OCI-LY7 (cell line): ENCODE data around the gene MYNN. TPM values are rescaled to one million over a fixed set of nuclear protein-coding genes. Genes with fewer than 3 reads are reported as not detected.

Experiments used
- BruUV-seq: library from RNA; stranded (reverse); fragments of 400-500 nt; replicated peaks from 2 replicates; lab custom pipeline; 2021; lab: Mats Ljungman, UMichigan
- CTCF ChIA-PET: fragments of 300-600 bp; sonication (Branson Sonifier 250); formaldehyde crosslinking; loops from one replicate; lab custom pipeline; 2022; ENCODE audit warnings: antibody characterized with exemption; ENCODE audit not compliant: unreplicated experiment; lab: Charles Lee
- POLR2A ChIA-PET: fragments of 300-600 bp; sonication (Branson Sonifier 250); formaldehyde crosslinking; loops from one replicate; lab custom pipeline; 2022; ENCODE audit warnings: antibody characterized with exemption; lab: Charles Lee
- DNase-seq: peaks from one replicate; pipeline ENCODE4 v3.0.0-alpha.2; 2015; ENCODE audit warnings: low spot score
- H2AFZ ChIP-seq: fragments of 200-600 bp; sonication (generic), shearing (Covaris generic); 2 replicates; pipeline ENCODE4 v1.6.1; 2014; ENCODE audit warnings: mild to moderate bottlenecking, antibody characterized with exemption, low read length, moderate library complexity
- H3K27ac ChIP-seq: fragments of 200-600 bp; sonication (generic); 2 replicates; pipeline ENCODE4 v1.5.1; 2014; ENCODE audit warnings: mixed run types, low read depth, mild to moderate bottlenecking, moderate library complexity, low read length, inconsistent platforms; ENCODE audit not compliant: poor library complexity, severe bottlenecking
- H3K36me3 ChIP-seq: fragments of 200-600 bp; sonication (generic); 2 replicates; pipeline ENCODE4 v1.6.1; 2014; ENCODE audit warnings: mild to moderate bottlenecking, antibody characterized with exemption, low read length, moderate library complexity, mixed read lengths; ENCODE audit not compliant: insufficient read depth
- H3K4me1 ChIP-seq: fragments of 200-600 bp; sonication (generic); 2 replicates; pipeline ENCODE4 v1.5.1; 2014; ENCODE audit warnings: mild to moderate bottlenecking, low read length; ENCODE audit not compliant: insufficient read depth, poor library complexity, severe bottlenecking
- H3K4me2 ChIP-seq: fragments of 200-600 bp; sonication (generic); 2 replicates; pipeline ENCODE4 v1.6.1; 2014; ENCODE audit warnings: mild to moderate bottlenecking, low read length
- H3K4me3 ChIP-seq: fragments of 200-600 bp; sonication (generic); 2 replicates; pipeline ENCODE4 v1.5.1; 2014; ENCODE audit warnings: mild to moderate bottlenecking, low read depth, low read length; ENCODE audit not compliant: poor library complexity, severe bottlenecking
- H3K79me2 ChIP-seq: fragments of 200-600 bp; sonication (generic); 2 replicates; pipeline ENCODE4 v1.6.1; 2016; ENCODE audit warnings: low read depth, mild to moderate bottlenecking, low read length, moderate library complexity, mixed read lengths; ENCODE audit not compliant: insufficient read depth
- H3K9me2 ChIP-seq: fragments of 200-600 bp; sonication (generic); 2 replicates; pipeline ENCODE4 v1.6.1; 2016; ENCODE audit warnings: mild to moderate bottlenecking, low read length, mixed read lengths; ENCODE audit not compliant: insufficient read depth
- H3K9me3 ChIP-seq: fragments of 200-600 bp; sonication (generic); 2 replicates; pipeline ENCODE4 v1.6.1; 2014; ENCODE audit warnings: mild to moderate bottlenecking, mixed run types, low read length, mixed read lengths
- H4K20me1 ChIP-seq: fragments of 200-600 bp; sonication (generic); 2 replicates; pipeline ENCODE4 v1.6.1; 2014; ENCODE audit warnings: mild to moderate bottlenecking, antibody characterized with exemption, low read length, moderate library complexity, mixed read lengths; ENCODE audit not compliant: insufficient read depth
- CTCF ChIP-seq: fragments of 200-600 bp; sonication (generic); conservative IDR thresholded peaks from 2 replicates; pipeline ENCODE4 v1.5.1; 2014; ENCODE audit warnings: mild to moderate bottlenecking, antibody characterized with exemption, low read length, moderate library complexity, mixed read lengths
- EZH2phosphoT487 ChIP-seq: fragments of 200-600 bp; sonication (generic); IDR thresholded peaks from 2 replicates; pipeline ENCODE4 v1.6.1; 2018; ENCODE audit warnings: low read depth, borderline replicate concordance, mild to moderate bottlenecking, mixed run types, antibody characterized with exemption, low read length, moderate library complexity, mixed read lengths
- intact Hi-C: fragments of 100-400 bp; cut with micrococcal nuclease; formaldehyde crosslinking; loops from one replicate; pipeline ENCODE4 v1.10.0; 2022; ENCODE audit not compliant: unreplicated experiment
- total RNA-seq, 2 experiments: library from RNA; depleted of rRNA in 1 of 2; stranded (reverse); fragments of >200 nt in 1 of 2; shearing (Covaris generic) in 1 of 2; gene quantifications; 2 replicates each; pipeline ENCODE4 v1.2.3, GENCODE V29; 2014 to 2022

MYNN gene
- total RNA-seq, 2 experiments from 2014 or later = 12.1 to 13.1 TPM

GRCh38 chr3:169781209-169781855 lies 8.1 kb downstream of the MYNN start:
- BruUV-seq = no TSS peak
- intact Hi-C loops = no loop called here
- H3K4me2 ChIP-seq = no peak overlapping the region
- no peak overlapping the region for H2AFZ ChIP-seq
- no peaks in the 10 kb centered on the region for H4K20me1 ChIP-seq
- H3K79me2 ChIP-seq = peaks cover 11% of the 10 kb centered on the region; the same call in 1 of the 2 replicates
- H3K4me3 ChIP-seq = no peak overlapping the region
- peaks cover 97% of the 10 kb centered on the region for H3K36me3 ChIP-seq
- no peaks in the 10 kb centered on the region for H3K9me3 ChIP-seq
- TF ChIP-seq EZH2phosphoT487 (no peak), CTCF (no peak)
- ChIA-PET CTCF (no interaction called here), POLR2A (interaction anchor here (0.5 to 1.5 kb wide), 2 partner anchors 30 to 54 kb away, joined by 3 read pairs; no protein-coding TSS in a partner anchor)
- no peaks in the 10 kb centered on the region for H3K9me2 ChIP-seq
- peaks cover 2% of the 10 kb centered on the region for H3K4me1 ChIP-seq
- no peak for DNase-seq
- no peak overlapping the region for H3K27ac ChIP-seq

- DNase-seq = no peak
- no peak overlapping the region for H3K27ac ChIP-seq
- no peak overlapping the region for H3K4me3 ChIP-seq
- ChIA-PET CTCF (no interaction called here), POLR2A (interaction anchor here (0.6 kb wide), 1 partner anchor 239 kb away, joined by 3 read pairs; no protein-coding TSS in a partner anchor)
- H4K20me1 ChIP-seq = no peaks in the 10 kb centered on the region
- H3K79me2 ChIP-seq = no peaks in the 10 kb centered on the region
- no peaks in the 10 kb centered on the region for H3K9me2 ChIP-seq
- H3K4me1 ChIP-seq = no peaks in the 10 kb centered on the region
- no peak overlapping the region for H2AFZ ChIP-seq
- H3K9me3 ChIP-seq = no peaks in the 10 kb centered on the region
- no TSS peak for BruUV-seq
- peaks cover 96% of the 10 kb centered on the region for H3K36me3 ChIP-seq
- no peak for TF ChIP-seq EZH2phosphoT487
- TF ChIP-seq CTCF = no peak
- intact Hi-C loops = no loop called here
- no peak overlapping the region for H3K4me2 ChIP-seq
Measured at GRCh38 chr3:169787120-169787519, 13.9 kb downstream of the MYNN start.

GRCh38 chr3:169787791-169788190 lies 14.6 kb downstream of the MYNN start:
- BruUV-seq = no TSS peak
- no peak overlapping the region for H3K27ac ChIP-seq
- no peaks in the 10 kb centered on the region for H3K9me3 ChIP-seq

More at GRCh38 chr3:169787791-169788190, 14.6 kb downstream of the MYNN start:
- DNase-seq = no peak
- POLR2A ChIA-PET = no interaction called here
- H3K4me1 ChIP-seq = no peaks in the 10 kb centered on the region
- TF ChIP-seq CTCF (no peak), EZH2phosphoT487 (no peak)
- CTCF ChIA-PET = no interaction called here
- no peak overlapping the region for H2AFZ ChIP-seq
- H3K4me3 ChIP-seq = no peak overlapping the region
- H3K36me3 ChIP-seq = peaks cover 96% of the 10 kb centered on the region
- no peaks in the 10 kb centered on the region for H3K79me2 ChIP-seq
- intact Hi-C loops = no loop called here
- no peaks in the 10 kb centered on the region for H3K9me2 ChIP-seq
- H4K20me1 ChIP-seq = no peaks in the 10 kb centered on the region
- H3K4me2 ChIP-seq = no peak overlapping the region
